HG02798 (cell line): ENCODE data around the gene SIM2.

Experiments used
- ATAC-seq: cut with Tn5 transposase; IDR thresholded peaks from one replicate; pipeline ENCODE4 v1.9.1; 2021; ENCODE audit warnings: mild to moderate bottlenecking; ENCODE audit not compliant: unreplicated experiment, poor library complexity

SIM2 gene

GRCh38 chr21:36684957-36685714 is 13.8 kb upstream of the SIM2 start:
- no peak for ATAC-seq

- ATAC-seq, result no peak
Observed at GRCh38 chr21:36686955-36687354, 12.0 kb upstream of the SIM2 start.

GRCh38 chr21:36688324-36688723 is 10.6 kb upstream of the SIM2 start:
- ATAC-seq, result no peak

GRCh38 chr21:36689324-36689723 is 9.6 kb upstream of the SIM2 start:
- no peak for ATAC-seq

GRCh38 chr21:36690628-36691554 is 8.0 kb upstream of the SIM2 start:
- ATAC-seq, result no peak

- no peak for ATAC-seq
Observed at GRCh38 chr21:36691555-36692041, 7.3 kb upstream of the SIM2 start.

- ATAC-seq, result no peak
Observed at GRCh38 chr21:36692114-36692834, 6.6 kb upstream of the SIM2 start.

GRCh38 chr21:36692835-36693488 is 6.0 kb upstream of the SIM2 start:
- no peak for ATAC-seq

- ATAC-seq, result no peak
Observed at GRCh38 chr21:36693489-36694030, 5.4 kb upstream of the SIM2 start.

GRCh38 chr21:36694031-36694515 is 4.8 kb upstream of the SIM2 start:
- ATAC-seq, result no peak

GRCh38 chr21:36694593-36695282 is 4.2 kb upstream of the SIM2 start:
- no peak for ATAC-seq

- ATAC-seq, result no peak
Observed at GRCh38 chr21:36695283-36695634, 3.7 kb upstream of the SIM2 start.

- ATAC-seq, result no peak
Observed at GRCh38 chr21:36695671-36696389, 3.1 kb upstream of the SIM2 start.

GRCh38 chr21:36696390-36697059 is 2.4 kb upstream of the SIM2 start:
- ATAC-seq, result no peak

GRCh38 chr21:36697060-36697850 is 1.7 kb upstream of the SIM2 start:
- ATAC-seq, result no peak

GRCh38 chr21:36697851-36698384 is 997 bp upstream of the SIM2 start:
- no peak for ATAC-seq

GRCh38 chr21:36698385-36698980 is 432 bp upstream of the SIM2 start:
- ATAC-seq, result no peak
